Ascending aorta (tissue), 2 donors: Measurements from ENCODE around the gene BATF. TPM values are rescaled to one million over a fixed set of nuclear protein-coding genes. Genes with fewer than 3 reads are reported as not detected.
A peak's percentile ranks its signal among the peaks of the same experiment; 100 is the strongest.

Source experiments
- DNase-seq, 2 donors: peaks; one replicate each; pipeline ENCODE4 v3.0.0-alpha.2; 2019; ENCODE audit warnings: low spot score in 2 of 2
- H3K27ac ChIP-seq, 2 donors: fragments of 200-600 bp; sonication (generic); one replicate each; pipeline ENCODE4 v1.5.1; 2016 to 2017; ENCODE audit warnings: mild to moderate bottlenecking in 1 of 2
- H3K27me3 ChIP-seq: fragments of 200-600 bp; sonication (generic); one replicate; pipeline ENCODE4 v1.5.1; 2017
- H3K36me3 ChIP-seq, 2 donors: fragments of 200-600 bp; sonication (generic); one replicate each; pipeline ENCODE4 v1.5.1; 2016
- H3K4me1 ChIP-seq, 2 donors: fragments of 200-600 bp; sonication (generic); one replicate each; pipeline ENCODE4 v1.5.1; 2016 to 2017; ENCODE audit warnings: mild to moderate bottlenecking in 1 of 2
- H3K4me3 ChIP-seq, 2 donors: fragments of 200-600 bp; sonication (generic); one replicate each; pipeline ENCODE4 v1.5.1; 2016 to 2017; ENCODE audit warnings: mild to moderate bottlenecking in 1 of 2
- H3K9me3 ChIP-seq, 2 donors: fragments of 200-600 bp; sonication (generic); one replicate each; pipeline ENCODE4 v1.5.1; 2016
- intact Hi-C: fragments of 100-400 bp; cut with DNase I; formaldehyde crosslinking; loops from one replicate; pipeline ENCODE4 v1.15.1; 2023
- total RNA-seq: library from RNA; depleted of rRNA; stranded (reverse); fragments of >200 nt; gene quantifications from one replicate; pipeline ENCODE4 v1.1.0, GENCODE V29; 2016
- TF ChIP-seq, protein P1 (sequence below), 3 experiments: fragments of 200-600 bp in 2 of 3; fragments of 450-650 bp in 1 of 3; sonication (generic) in 2 of 3; IDR thresholded peaks; one replicate each; pipeline ENCODE4 v1.5.1; 2016 to 2019; ENCODE audit warnings: antibody characterized with exemption in 3 of 3, mild to moderate bottlenecking in 1 of 3, moderate library complexity in 1 of 3

The BATF gene
- total RNA-seq, 1 donor from 2014 or later = not detected

GRCh38 chr14:75558440-75558839 is 36.2 kb downstream of the BATF start:
- Histone ChIP-seq H3K27me3 (no peaks in the 10 kb centered on the region), H3K9me3 (no peaks in the 10 kb centered on the region), H3K4me3 (no peak overlapping the region), H3K36me3 (no peaks in the 10 kb centered on the region), H3K27ac (no peak overlapping the region), H3K4me1 (no peaks in the 10 kb centered on the region)
- intact Hi-C loops = no loop called here
- no peak for DNase-seq
- TF ChIP-seq, protein P1, sequence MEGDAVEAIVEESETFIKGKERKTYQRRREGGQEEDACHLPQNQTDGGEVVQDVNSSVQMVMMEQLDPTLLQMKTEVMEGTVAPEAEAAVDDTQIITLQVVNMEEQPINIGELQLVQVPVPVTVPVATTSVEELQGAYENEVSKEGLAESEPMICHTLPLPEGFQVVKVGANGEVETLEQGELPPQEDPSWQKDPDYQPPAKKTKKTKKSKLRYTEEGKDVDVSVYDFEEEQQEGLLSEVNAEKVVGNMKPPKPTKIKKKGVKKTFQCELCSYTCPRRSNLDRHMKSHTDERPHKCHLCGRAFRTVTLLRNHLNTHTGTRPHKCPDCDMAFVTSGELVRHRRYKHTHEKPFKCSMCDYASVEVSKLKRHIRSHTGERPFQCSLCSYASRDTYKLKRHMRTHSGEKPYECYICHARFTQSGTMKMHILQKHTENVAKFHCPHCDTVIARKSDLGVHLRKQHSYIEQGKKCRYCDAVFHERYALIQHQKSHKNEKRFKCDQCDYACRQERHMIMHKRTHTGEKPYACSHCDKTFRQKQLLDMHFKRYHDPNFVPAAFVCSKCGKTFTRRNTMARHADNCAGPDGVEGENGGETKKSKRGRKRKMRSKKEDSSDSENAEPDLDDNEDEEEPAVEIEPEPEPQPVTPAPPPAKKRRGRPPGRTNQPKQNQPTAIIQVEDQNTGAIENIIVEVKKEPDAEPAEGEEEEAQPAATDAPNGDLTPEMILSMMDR (IDR thresholded peaks at IDR 0.05) = no peak

DNA sequence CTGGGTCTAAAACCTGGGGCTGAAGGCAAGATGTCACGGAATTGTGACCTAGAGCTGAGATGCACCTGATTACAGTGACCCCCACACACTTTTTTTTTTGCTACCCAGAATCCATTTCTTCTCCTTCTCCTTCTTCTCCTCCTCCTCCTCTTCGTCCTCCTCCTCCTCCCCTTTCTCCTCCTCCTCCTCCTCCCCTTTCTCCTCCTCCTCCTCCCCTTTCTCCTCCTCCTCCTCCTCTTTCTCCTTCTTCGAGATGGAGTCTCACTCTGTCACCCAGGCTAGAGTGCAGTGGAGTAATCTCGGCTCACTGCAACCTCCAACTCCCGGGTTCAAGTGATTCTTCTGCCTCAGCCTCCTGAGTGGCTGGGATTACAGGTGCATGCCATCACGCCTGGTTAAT is 36.8 kb downstream of the BATF start:
- Histone ChIP-seq H3K9me3 (no peaks in the 10 kb centered on the region), H3K36me3 (no peaks in the 10 kb centered on the region), H3K4me3 (no peak overlapping the region), H3K27ac (no peak overlapping the region), H3K4me1 (no peaks in the 10 kb centered on the region), H3K27me3 (no peaks in the 10 kb centered on the region)
- intact Hi-C loops = no loop called here
- TF ChIP-seq, protein P1 (IDR thresholded peaks at IDR 0.05) = no peak
- DNase-seq = no peak

DNA sequence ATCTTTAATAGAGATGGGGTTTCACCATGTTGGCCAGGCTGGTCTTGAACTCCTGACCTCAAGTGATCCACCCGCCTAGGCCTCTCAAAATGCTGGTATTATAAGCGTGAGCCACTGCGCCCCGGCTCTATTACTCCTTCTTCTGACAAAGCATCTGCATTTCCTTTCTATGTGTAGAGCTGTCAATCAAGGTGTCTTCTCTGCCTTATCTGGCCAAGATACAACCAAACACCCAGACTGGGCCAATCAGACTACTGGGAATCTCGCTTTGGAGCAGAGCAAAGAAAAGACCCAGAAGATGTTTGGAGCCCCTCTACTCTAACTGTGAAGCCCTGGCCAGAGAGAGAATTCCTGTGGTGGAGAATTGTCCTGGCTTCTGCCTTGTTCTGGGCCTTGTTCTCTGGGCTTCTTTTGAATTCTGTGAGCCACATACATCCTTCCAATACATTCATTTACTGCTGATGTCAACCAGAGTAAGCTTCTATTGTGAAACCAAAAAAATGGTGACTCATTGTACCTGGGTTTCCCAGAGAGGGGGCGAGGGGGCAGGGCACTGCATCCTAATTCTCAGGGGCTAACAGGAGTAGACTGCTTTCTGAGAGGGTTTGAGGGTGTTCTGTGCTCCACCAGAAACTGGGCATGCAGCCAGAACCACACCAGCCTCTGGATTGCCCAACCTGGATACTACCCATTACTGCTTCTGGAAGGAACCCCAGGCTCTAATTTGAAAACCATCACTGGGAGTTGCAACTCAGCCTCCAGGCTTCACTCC is 37.4 kb downstream of the BATF start:
- TF ChIP-seq, protein P1 (IDR thresholded peaks at IDR 0.05) = no peak
- H3K4me1 ChIP-seq = no peaks in the 10 kb centered on the region
- H3K27ac ChIP-seq = no peak overlapping the region
- no peaks in the 10 kb centered on the region for H3K27me3 ChIP-seq
- H3K9me3 ChIP-seq = no peaks in the 10 kb centered on the region
- DNase-seq = peak in 1 of 2 donors; percentile 69
- intact Hi-C loops = no loop called here
- H3K36me3 ChIP-seq = no peaks in the 10 kb centered on the region
- H3K4me3 ChIP-seq = no peak overlapping the region

- Histone ChIP-seq H3K27me3 (no peaks in the 10 kb centered on the region), H3K4me1 (no peaks in the 10 kb centered on the region), H3K27ac (no peak overlapping the region), H3K36me3 (no peaks in the 10 kb centered on the region), H3K4me3 (no peak overlapping the region), H3K9me3 (no peaks in the 10 kb centered on the region)
- TF ChIP-seq, protein P1 (IDR thresholded peaks at IDR 0.05) = peak; percentile 53 to 78 (median 54)
- intact Hi-C loops = no loop called here
- DNase-seq = peak in 1 of 2 donors; percentile 68
Measured at GRCh38 chr14:75561013-75561432, 38.8 kb downstream of the BATF start.

DNA sequence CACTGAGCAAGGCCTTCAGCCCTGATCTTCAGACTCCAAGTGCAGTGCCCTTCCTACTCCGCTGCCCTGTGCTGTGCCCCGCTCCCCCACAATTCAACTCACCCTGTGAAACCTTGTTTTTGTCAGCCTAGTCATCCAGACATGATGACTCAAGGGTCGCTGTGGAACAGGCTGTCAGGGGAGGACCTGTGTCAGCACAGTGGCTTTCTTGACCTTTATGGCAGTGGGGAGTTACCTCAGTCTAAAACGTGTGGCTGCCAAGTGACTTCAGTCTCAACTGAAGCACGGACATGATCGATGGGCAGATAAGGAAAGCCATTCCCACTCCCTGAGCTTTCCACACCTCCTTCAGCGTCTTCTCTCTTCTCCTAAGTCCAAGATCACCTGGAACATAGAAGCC is 39.8 kb downstream of the BATF start:
- Histone ChIP-seq H3K4me1 (no peaks in the 10 kb centered on the region), H3K27me3 (no peaks in the 10 kb centered on the region), H3K36me3 (no peaks in the 10 kb centered on the region), H3K9me3 (no peaks in the 10 kb centered on the region), H3K4me3 (no peak overlapping the region), H3K27ac (no peak overlapping the region)
- TF ChIP-seq, protein P1 (IDR thresholded peaks at IDR 0.05) = no peak
- intact Hi-C loops = no loop called here
- no peak for DNase-seq
